Fibroblast of the conjunctiva (primary cell): ENCODE data around the gene CYTH3.

Source experiments
- DNase-seq: peaks from one replicate; pipeline ENCODE4 v3.0.0-alpha.2; 2010; ENCODE audit warnings: low read depth

The CYTH3 gene

GRCh38 chr7:6256677-6257535 is 15.5 kb downstream of the CYTH3 start:
- no peak for DNase-seq

GRCh38 chr7:6256109-6256483 is 16.3 kb downstream of the CYTH3 start:
- DNase-seq = no peak

- no peak for DNase-seq
Observed at GRCh38 chr7:6254866-6255265, 17.6 kb downstream of the CYTH3 start.

GRCh38 chr7:6252748-6253147 is 19.7 kb downstream of the CYTH3 start:
- DNase-seq = no peak

GRCh38 chr7:6252341-6252746 is 20.1 kb downstream of the CYTH3 start:
- DNase-seq = no peak

- no peak for DNase-seq
Observed at GRCh38 chr7:6251653-6252052, 20.8 kb downstream of the CYTH3 start.

GRCh38 chr7:6250364-6250833 is 22.0 kb downstream of the CYTH3 start:
- no peak for DNase-seq

- DNase-seq = no peak
Observed at GRCh38 chr7:6249043-6249442, 23.4 kb downstream of the CYTH3 start.

- DNase-seq = no peak
Observed at GRCh38 chr7:6248581-6248980, 23.8 kb downstream of the CYTH3 start.

- no peak for DNase-seq
Observed at GRCh38 chr7:6246251-6246917, 26.0 kb downstream of the CYTH3 start.

- no peak for DNase-seq
Observed at GRCh38 chr7:6244021-6244420, 28.4 kb downstream of the CYTH3 start.

GRCh38 chr7:6243168-6243567 is 29.3 kb downstream of the CYTH3 start:
- no peak for DNase-seq

- no peak for DNase-seq
Observed at GRCh38 chr7:6242561-6242960, 29.9 kb downstream of the CYTH3 start.

GRCh38 chr7:6241607-6241973 is 30.8 kb downstream of the CYTH3 start:
- no peak for DNase-seq

- DNase-seq = no peak
Observed at GRCh38 chr7:6238309-6238925, 34.0 kb downstream of the CYTH3 start.

- DNase-seq = no peak
Observed at GRCh38 chr7:6237730-6238129, 34.7 kb downstream of the CYTH3 start.

GRCh38 chr7:6237011-6237410 is 35.4 kb downstream of the CYTH3 start:
- DNase-seq = no peak

- no peak for DNase-seq
Observed at GRCh38 chr7:6235029-6235871, 37.2 kb downstream of the CYTH3 start.

GRCh38 chr7:6234384-6234783 is 38.0 kb downstream of the CYTH3 start:
- no peak for DNase-seq

GRCh38 chr7:6232534-6232933 is 39.9 kb downstream of the CYTH3 start:
- DNase-seq = no peak

- DNase-seq = no peak
Observed at GRCh38 chr7:6232116-6232515, 40.3 kb downstream of the CYTH3 start.

- DNase-seq = no peak
Observed at GRCh38 chr7:6231184-6231583, 41.2 kb downstream of the CYTH3 start.
